MM.1S (cell line): ENCODE measurements around the gene GALNTL6.

ENCODE experiments used
- EZH2 ChIP-seq: fragments of 300-600 bp; sonication (generic); optimal IDR thresholded peaks from 2 replicates; pipeline ENCODE3; 2017; ENCODE audit warnings: low read depth, mild to moderate bottlenecking, antibody characterized with exemption, low read length, mixed read lengths
- TF ChIP-seq, protein P1 (sequence below): fragments of 300-600 bp; sonication (generic); IDR thresholded peaks from 2 replicates; pipeline ENCODE4 v1.5.1; 2016; ENCODE audit warnings: antibody characterized with exemption, low read length, mixed read lengths

DNA sequence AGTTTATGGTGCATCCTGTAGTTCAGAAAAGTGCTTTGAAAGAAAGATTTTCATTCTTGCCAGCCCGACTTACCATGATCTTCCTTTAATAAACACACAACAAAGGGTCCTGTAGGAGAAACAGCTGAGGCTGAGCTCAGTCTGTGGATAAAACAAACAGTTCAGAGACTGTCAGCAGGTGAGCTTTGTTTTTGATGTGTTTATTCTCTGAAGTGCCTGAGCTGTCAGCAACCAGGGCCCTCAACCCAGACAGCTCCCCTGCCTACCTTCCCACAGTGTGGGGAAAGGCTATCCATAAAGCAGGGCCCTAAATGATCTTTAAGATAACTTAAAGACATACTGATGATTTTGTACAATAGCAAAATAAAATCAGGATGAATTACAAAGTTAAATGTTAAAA is 896.2 kb downstream of the GALNTL6 start:
- TF ChIP-seq, protein P1, sequence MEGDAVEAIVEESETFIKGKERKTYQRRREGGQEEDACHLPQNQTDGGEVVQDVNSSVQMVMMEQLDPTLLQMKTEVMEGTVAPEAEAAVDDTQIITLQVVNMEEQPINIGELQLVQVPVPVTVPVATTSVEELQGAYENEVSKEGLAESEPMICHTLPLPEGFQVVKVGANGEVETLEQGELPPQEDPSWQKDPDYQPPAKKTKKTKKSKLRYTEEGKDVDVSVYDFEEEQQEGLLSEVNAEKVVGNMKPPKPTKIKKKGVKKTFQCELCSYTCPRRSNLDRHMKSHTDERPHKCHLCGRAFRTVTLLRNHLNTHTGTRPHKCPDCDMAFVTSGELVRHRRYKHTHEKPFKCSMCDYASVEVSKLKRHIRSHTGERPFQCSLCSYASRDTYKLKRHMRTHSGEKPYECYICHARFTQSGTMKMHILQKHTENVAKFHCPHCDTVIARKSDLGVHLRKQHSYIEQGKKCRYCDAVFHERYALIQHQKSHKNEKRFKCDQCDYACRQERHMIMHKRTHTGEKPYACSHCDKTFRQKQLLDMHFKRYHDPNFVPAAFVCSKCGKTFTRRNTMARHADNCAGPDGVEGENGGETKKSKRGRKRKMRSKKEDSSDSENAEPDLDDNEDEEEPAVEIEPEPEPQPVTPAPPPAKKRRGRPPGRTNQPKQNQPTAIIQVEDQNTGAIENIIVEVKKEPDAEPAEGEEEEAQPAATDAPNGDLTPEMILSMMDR, result no peak
- no peak for TF ChIP-seq EZH2
